CD14-positive monocyte (primary cell): ENCODE results near the gene NELFA. TPM values are rescaled to one million over a fixed set of nuclear protein-coding genes. Genes with fewer than 3 reads are reported as not detected.

Experiments
- DNase-seq, 3 donors: peaks; one replicate each; pipeline ENCODE4 v3.0.0-alpha.2; 2011 to 2022
- H2AFZ ChIP-seq: 2 replicates; pipeline ENCODE4 v1.6.0; 2012; ENCODE audit warnings: mild to moderate bottlenecking, low read depth, low read length, inconsistent platforms; ENCODE audit not compliant: insufficient read depth, poor library complexity, severe bottlenecking
- H3K27ac ChIP-seq, 2 donors: 1 replicate in 1 of 2; 2 replicates in 1 of 2; pipeline ENCODE4 v1.5.1; 2012 to 2013; ENCODE audit warnings: low read length in 2 of 2, control low read depth in 1 of 2, inconsistent platforms in 1 of 2, low read depth in 1 of 2, mild to moderate bottlenecking in 1 of 2
- H3K27me3 ChIP-seq, 2 donors: one replicate each; pipeline versions ENCODE4 v1.6.0 to v1.6.1; 2011 to 2013; ENCODE audit warnings: low read length in 2 of 2; ENCODE audit not compliant: control insufficient read depth in 2 of 2, insufficient read depth in 2 of 2
- H3K36me3 ChIP-seq, 2 donors: replicated peaks in 1 of 2; 1 replicate in 1 of 2; 2 replicates in 1 of 2; pipeline versions ENCODE4 v1.5.1 to v1.6.1; 2012 to 2013; ENCODE audit warnings: low read length in 2 of 2, control low read depth in 1 of 2, inconsistent platforms in 1 of 2, mild to moderate bottlenecking in 1 of 2; ENCODE audit not compliant: insufficient read depth in 2 of 2, control insufficient read depth in 1 of 2
- H3K4me1 ChIP-seq, 2 donors: 1 replicate in 1 of 2; 2 replicates in 1 of 2; pipeline versions ENCODE4 v1.5.1 to v1.6.1; 2012 to 2013; ENCODE audit warnings: low read length in 2 of 2, control low read depth in 1 of 2, inconsistent platforms in 1 of 2, mild to moderate bottlenecking in 1 of 2, moderate library complexity in 1 of 2; ENCODE audit not compliant: insufficient read depth in 2 of 2, control insufficient read depth in 1 of 2
- H3K4me2 ChIP-seq: replicated peaks from 2 replicates; pipeline ENCODE3; 2012; ENCODE audit warnings: low read length, moderate library complexity, mild to moderate bottlenecking; ENCODE audit not compliant: poor library complexity, severe bottlenecking; ENCODE audit errors: extremely low read depth
- H3K4me3 ChIP-seq, 3 experiments: fragments of 200-600 bp in 1 of 3; sonication (generic) in 1 of 3; replicated peaks in 1 of 3; 1 replicate in 2 of 3; 2 replicates in 1 of 3; pipeline ENCODE4 v1.5.1; 2011 to 2013; ENCODE audit warnings: low read length in 3 of 3, mild to moderate bottlenecking in 3 of 3, control low read depth in 2 of 3, low read depth in 2 of 3, inconsistent platforms in 1 of 3, moderate library complexity in 1 of 3
- H3K79me2 ChIP-seq: 2 replicates; pipeline ENCODE4 v1.6.0; 2012; ENCODE audit warnings: mild to moderate bottlenecking, control low read depth, inconsistent platforms, low read length, moderate library complexity; ENCODE audit not compliant: insufficient read depth
- H3K9ac ChIP-seq: 2 replicates; pipeline ENCODE4 v1.6.0; 2017; ENCODE audit warnings: low read length, mild to moderate bottlenecking; ENCODE audit not compliant: insufficient read depth, poor library complexity, severe bottlenecking
- H3K9me3 ChIP-seq, 2 donors: replicated peaks in 1 of 2; 1 replicate in 1 of 2; 2 replicates in 1 of 2; pipeline versions ENCODE4 v1.5.1 to v1.6.1; 2012 to 2013; ENCODE audit warnings: low read length in 2 of 2, control low read depth in 1 of 2; ENCODE audit not compliant: control insufficient read depth in 1 of 2, insufficient read depth in 1 of 2
- H4K20me1 ChIP-seq: 2 replicates; pipeline ENCODE4 v1.6.0; 2012; ENCODE audit warnings: mild to moderate bottlenecking, low read length, control low read depth, moderate library complexity; ENCODE audit not compliant: insufficient read depth
- H3K27ac Mint-ChIP-seq, 7 donors: one replicate each; pipeline ENCODE4 v1.8.0; 2020; ENCODE audit warnings: mild to moderate bottlenecking in 7 of 7, mixed read lengths in 7 of 7, moderate library complexity in 6 of 7, inconsistent platforms in 2 of 7
- H3K27me3 Mint-ChIP-seq, 3 donors: one replicate each; pipeline ENCODE4 v1.8.0; 2021 to 2022; ENCODE audit warnings: low read depth in 3 of 3, mild to moderate bottlenecking in 3 of 3, mixed read lengths in 3 of 3, moderate library complexity in 3 of 3, inconsistent platforms in 1 of 3
- H3K36me3 Mint-ChIP-seq, 2 donors: one replicate each; pipeline ENCODE4 v1.8.0; 2020; ENCODE audit warnings: mixed read lengths in 2 of 2, inconsistent platforms in 1 of 2, mild to moderate bottlenecking in 1 of 2
- H3K4me1 Mint-ChIP-seq: one replicate; pipeline ENCODE4 v1.8.0; 2020; ENCODE audit warnings: mild to moderate bottlenecking, mixed read lengths
- H3K4me3 Mint-ChIP-seq, 2 donors: one replicate each; pipeline ENCODE4 v1.8.0; 2020; ENCODE audit warnings: mild to moderate bottlenecking in 2 of 2, mixed read lengths in 2 of 2, moderate library complexity in 1 of 2
- H3K9me3 Mint-ChIP-seq, 7 donors: one replicate each; pipeline ENCODE4 v1.8.0; 2020 to 2022; ENCODE audit warnings: mixed read lengths in 7 of 7, mild to moderate bottlenecking in 6 of 7, moderate library complexity in 6 of 7, inconsistent platforms in 2 of 7
- CTCF ChIP-seq: fragments of 200-600 bp; IDR thresholded peaks from one replicate; pipeline ENCODE4 v1.8.0; 2022; ENCODE audit warnings: antibody characterized with exemption, mild to moderate bottlenecking
- WGBS: methylation state at CpG from one replicate; pipeline ENCODE4 v1.1.5; 2013; ENCODE audit warnings: missing lambda C conversion rate; ENCODE audit not compliant: insufficient coverage; 5-methylcytosine and 5-hydroxymethylcytosine counted together
- intact Hi-C, 2 donors: fragments of 100-400 bp; cut with micrococcal nuclease; formaldehyde crosslinking; loops; one replicate each; pipeline versions ENCODE4 v1.15.0 to v1.15.1; 2023
- polyA plus RNA-seq, 3 donors: library from polyadenylated mRNA; depleted of rRNA in 1 of 3; unstranded in 2 of 3; stranded (reverse) in 1 of 3; fragments of 300-500 nt in 2 of 3; fragments of >200 nt in 1 of 3; fragmentation: Illumina TruSeq in 2 of 3; gene quantifications; 1 replicate in 2 of 3; 2 replicates in 1 of 3; pipeline ENCODE4 v1.2.3, GENCODE V29; 2012 to 2021

NELFA gene
- polyA plus RNA-seq, 3 donors = 10.0 to 22.1 (median 10.5) TPM

DNA sequence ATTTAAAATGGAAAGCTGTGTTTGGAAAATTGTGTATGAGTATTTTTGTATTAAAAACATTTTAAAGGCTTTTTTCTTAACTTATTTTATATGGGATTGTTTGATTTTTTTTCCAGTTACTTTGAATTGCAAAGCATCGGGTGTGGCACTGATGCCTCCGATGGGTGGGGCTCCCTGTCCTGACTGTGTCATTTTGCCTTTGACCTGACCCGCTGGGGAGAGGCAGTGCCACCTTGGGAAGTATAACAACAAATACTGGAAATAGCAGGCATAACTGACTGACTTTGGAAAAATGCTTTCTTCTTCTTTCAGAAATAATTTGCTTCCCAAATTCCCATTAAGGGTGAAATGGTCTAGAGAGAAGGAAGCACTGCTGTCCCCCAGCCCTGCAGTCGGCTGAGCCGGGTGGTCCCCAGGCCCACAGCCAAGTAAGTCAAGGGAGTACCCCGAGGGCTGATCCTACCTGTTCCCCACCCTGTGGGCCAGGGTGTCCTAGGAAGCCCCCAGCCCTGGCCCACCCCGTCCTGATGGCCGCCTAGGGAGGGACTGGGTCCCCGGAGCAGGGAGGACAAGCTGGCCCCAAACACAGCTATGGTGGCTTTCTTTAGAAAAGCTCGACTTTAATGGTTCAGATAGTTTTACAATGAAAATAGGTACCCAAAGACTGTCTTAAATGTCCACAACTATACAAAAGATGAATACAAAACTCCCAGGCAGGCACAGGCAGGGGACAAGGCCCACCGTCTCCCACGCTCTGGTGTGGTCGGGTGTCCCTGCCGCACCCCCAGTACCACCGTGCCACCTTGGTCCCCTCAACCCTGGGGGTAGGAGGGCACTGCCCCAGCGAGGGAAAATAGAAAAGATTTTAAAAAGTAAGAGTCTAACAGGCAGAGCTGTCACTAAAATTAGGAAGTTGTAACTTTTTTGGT lies 26.4 kb downstream of the NELFA start:
- WGBS = 97% methylated on average over 6 of the region's 16 CpGs
- H4K20me1 ChIP-seq = no peaks in the 10 kb centered on the region

More for the DNA sequence above, 26.4 kb downstream of the NELFA start:
- peaks cover 80 to 98% of the 10 kb centered on the region in 2 donors for H3K36me3 Mint-ChIP-seq
- H3K9me3 Mint-ChIP-seq = peaks cover 0 to 3% (median 0%) of the 10 kb centered on the region in 7 donors
- H3K9ac ChIP-seq = no peak overlapping the region
- H3K79me2 ChIP-seq = no peaks in the 10 kb centered on the region
- TF ChIP-seq CTCF = no peak
- H3K27me3 ChIP-seq = no peaks in the 10 kb centered on the region
- no peaks in the 10 kb centered on the region for H3K4me1 Mint-ChIP-seq
- no peak overlapping the region for H3K4me3 Mint-ChIP-seq
- intact Hi-C loops = no loop called here
- H2AFZ ChIP-seq = no peak overlapping the region
- no peak overlapping the region for H3K4me2 ChIP-seq
- H3K27ac ChIP-seq = no peak overlapping the region
- H3K36me3 ChIP-seq = peaks cover 91 to 100% of the 10 kb centered on the region in 2 donors
- DNase-seq = no peak
- no peak overlapping the region for H3K4me3 ChIP-seq
- peak overlapping the region in 5 of 7 donors; percentile 13 to 82 (median 56) for H3K27ac Mint-ChIP-seq
- H3K27me3 Mint-ChIP-seq = no peaks in the 10 kb centered on the region
- H3K4me1 ChIP-seq = no peaks in the 10 kb centered on the region
- H3K9me3 ChIP-seq = no peaks in the 10 kb centered on the region
